A549 (cell line): ENCODE data around the gene DRC3. TPM values are rescaled to one million over a fixed set of nuclear protein-coding genes. Genes with fewer than 3 reads are reported as not detected.
A peak's percentile ranks its signal among the peaks of the same experiment; 100 is the strongest.

Source experiments
- ATAC-seq, 2 experiments: fragments of 200-7000 bp in 1 of 2; fragments of >200 bp in 1 of 2; cut with Nextera tagmentation in 1 of 2; cut with Tn5 transposase in 1 of 2; 3 replicates each; pipeline versions ENCODE4 v1.8.0 to v1.9.1; 2018 to 2020; ENCODE audit warnings: mild to moderate bottlenecking in 1 of 2, moderate library complexity in 1 of 2
- CTCF ChIA-PET: fragments of 300-600 bp; sonication (Branson Sonifier 250); formaldehyde crosslinking; extraction: SDS; loops from one replicate; lab custom pipeline; 2021; ENCODE audit warnings: antibody characterized with exemption, inconsistent platforms; lab: Yijun Ruan, JAX
- POLR2A ChIA-PET: fragments of 350-600 bp; formaldehyde crosslinking; extraction: SDS; loops from one replicate; lab custom pipeline; 2021; ENCODE audit warnings: antibody characterized with exemption, inconsistent platforms; lab: Yijun Ruan, JAX
- DNase-seq, 2 experiments: peaks; one replicate each; pipeline versions ENCODE4 v3.0.0 to v3.0.0-alpha.2; 2011 to 2016; ENCODE audit warnings: low read depth in 1 of 2, low spot score in 1 of 2
- FAIRE-seq: peaks from 2 replicates; lab custom pipeline; 2011; peaks lifted over from hg19 to GRCh38; lab: Jason Lieb, UNC
- H3K27ac ChIP-seq, 2 experiments: fragments of >200 bp; sonication (Bioruptor Twin); formaldehyde crosslinking; 3 replicates each; pipeline ENCODE4 v1.5.1; 2016 to 2017
- H3K4me1 ChIP-seq: fragments of >200 bp; sonication (Bioruptor Twin); formaldehyde crosslinking; 3 replicates; pipeline ENCODE4 v1.6.1; 2016
- H3K4me2 ChIP-seq: fragments of >200 bp; sonication (Bioruptor Twin); formaldehyde crosslinking; 3 replicates; pipeline ENCODE4 v1.6.1; 2016
- H3K4me3 ChIP-seq: fragments of >200 bp; sonication (Bioruptor Twin); formaldehyde crosslinking; 3 replicates; pipeline ENCODE4 v1.5.1; 2016
- H3K9me3 ChIP-seq: fragments of >200 bp; sonication (Bioruptor Twin); formaldehyde crosslinking; 3 replicates; pipeline ENCODE4 v1.6.1; 2016
- BHLHE40 ChIP-seq: IDR thresholded peaks from 2 replicates; pipeline ENCODE4 v1.6.1; 2012; ENCODE audit warnings: low read depth, low read length, inconsistent platforms
- CHD2 ChIP-seq: fragments of 150-350 bp; IDR thresholded peaks from 2 replicates; pipeline ENCODE4 v1.6.1; 2014; ENCODE audit warnings: low read length; ENCODE audit not compliant: partially characterized antibody
- CTCF ChIP-seq: fragments of >200 bp; sonication (Bioruptor Twin); formaldehyde crosslinking; IDR thresholded peaks from 3 replicates; pipeline ENCODE4 v1.5.1; 2016
- EHMT2 ChIP-seq: fragments of 200-600 bp; sonication (generic); IDR thresholded peaks from 2 replicates; pipeline ENCODE4 v1.6.1; 2016; ENCODE audit warnings: antibody characterized with exemption, low read depth, mild to moderate bottlenecking, moderate library complexity
- ELK1 ChIP-seq: fragments of 150-350 bp; IDR thresholded peaks from 2 replicates; pipeline ENCODE4 v1.6.1; 2014; ENCODE audit warnings: low read depth, mild to moderate bottlenecking, low read length
- FOSB ChIP-seq: fragments of 250-450 bp; sonication (Bioruptor Pico); IDR thresholded peaks from 2 replicates; pipeline ENCODE4 v1.5.0; 2020; ENCODE audit warnings: mild to moderate bottlenecking, moderate library complexity
- FOXS1 ChIP-seq: fragments of 250-450 bp; sonication (Bioruptor Pico); IDR thresholded peaks from 2 replicates; pipeline ENCODE4 v1.5.0; 2020; ENCODE audit warnings: mild to moderate bottlenecking, moderate library complexity
- HEYL ChIP-seq: fragments of 250-450 bp; sonication (Bioruptor Pico); IDR thresholded peaks from 2 replicates; pipeline ENCODE4 v1.8.0; 2021; ENCODE audit warnings: mild to moderate bottlenecking, moderate library complexity
- KDM5A ChIP-seq: fragments of 200-600 bp; sonication (generic); IDR thresholded peaks from 2 replicates; pipeline ENCODE4 v1.6.1; 2016; ENCODE audit warnings: antibody characterized with exemption, mild to moderate bottlenecking
- MAFK ChIP-seq: fragments of 450-650 bp; IDR thresholded peaks from 2 replicates; pipeline ENCODE4 v1.6.1; 2014; ENCODE audit not compliant: partially characterized antibody
- MAX ChIP-seq: IDR thresholded peaks from 2 replicates; pipeline ENCODE4 v1.6.1; 2012
- MYC ChIP-seq: IDR thresholded peaks from 2 replicates; pipeline ENCODE4 v1.6.1; 2012; ENCODE audit warnings: mild to moderate bottlenecking, inconsistent platforms, low read length, improper control_type of control experiment, borderline replicate concordance
- NPAS2 ChIP-seq: fragments of 250-450 bp; sonication (Bioruptor Pico); IDR thresholded peaks from 2 replicates; pipeline ENCODE4 v1.8.0; 2022; ENCODE audit warnings: mild to moderate bottlenecking, moderate library complexity, borderline replicate concordance
- PBX3 ChIP-seq: IDR thresholded peaks from 2 replicates; pipeline ENCODE4 v1.6.1; 2012
- PHF8 ChIP-seq: fragments of 200-600 bp; sonication (generic); IDR thresholded peaks from 2 replicates; pipeline ENCODE4 v1.6.1; 2016; ENCODE audit warnings: low read depth, mild to moderate bottlenecking, antibody characterized with exemption, moderate library complexity, borderline replicate concordance
- RAD21 ChIP-seq, 2 experiments: fragments of >200 bp in 1 of 2; sonication (Bioruptor Twin) in 1 of 2; formaldehyde crosslinking in 1 of 2; IDR thresholded peaks in 1 of 2; conservative IDR thresholded peaks in 1 of 2; 2 replicates in 1 of 2; 3 replicates in 1 of 2; pipeline ENCODE4 v1.6.1; 2012 to 2018; ENCODE audit warnings: inconsistent platforms in 1 of 2
- SREBF2 ChIP-seq: fragments of 450-650 bp; IDR thresholded peaks from 2 replicates; pipeline ENCODE4 v1.6.1; 2014; ENCODE audit warnings: mild to moderate bottlenecking, moderate library complexity
- USF2 ChIP-seq: fragments of 450-650 bp; IDR thresholded peaks from 2 replicates; pipeline ENCODE4 v1.6.1; 2014; ENCODE audit warnings: antibody characterized with exemption
- ZNF302 ChIP-seq: fragments of 250-450 bp; sonication (Bioruptor Pico); IDR thresholded peaks from 2 replicates; pipeline ENCODE4 v1.9.0; 2021; ENCODE audit warnings: inconsistent platforms, mild to moderate bottlenecking, moderate library complexity
- WGBS: methylation state at CpG from one replicate; pipeline ENCODE4 v1.1.6; 2017; ENCODE audit errors: missing lambda C conversion rate; 5-methylcytosine and 5-hydroxymethylcytosine counted together
- polyA plus RNA-seq, 4 experiments: library from polyadenylated mRNA; depleted of rRNA in 3 of 4; stranded (reverse); fragments of >200 nt; fragmentation: RNase III in 1 of 4; extraction: RNeasy Plus Mini Kit Qiagen cat#74134 plus additional on column Dnase treatment in 1 of 4; gene quantifications; 2 replicates in 3 of 4; 3 replicates in 1 of 4; pipeline ENCODE4 v1.2.3, GENCODE V29; 2011 to 2017

DRC3 gene
- polyA plus RNA-seq, 2 of the 4 experiments (the other 2 are of a cell fraction) = 2.9 to 3.1 TPM

- TF ChIP-seq USF2 = no peak
- TF ChIP-seq EHMT2 = no peak
These were observed 13.7 kb upstream of the DRC3 start (continued) for GRCh38 chr17:17958982-17959381.

GRCh38 chr17:17959520-17960361 lies 12.9 kb upstream of the DRC3 start:
- H3K4me1 ChIP-seq = peaks cover 39% of the 10 kb centered on the region
- ATAC-seq (peak; percentile 9 to 21; a peak in 4 of 6 replicates), FAIRE-seq (peak; percentile 83), DNase-seq (peak; percentile 33 to 56)
- ChIA-PET POLR2A (interaction anchor here (0.6 to 2.9 kb wide), 4 partner anchors 13 to 119 kb away, joined by 4 to 20 read pairs (median 4); partner anchors contain the start of genes DRC3 and TOM1L2), CTCF (interaction anchor here (0.6 to 6.2 kb wide), 10 partner anchors 11 to 147 kb away, joined by 3 to 51 read pairs (median 4); partner anchors contain the start of genes DRC3 and TOM1L2)
- H3K27ac ChIP-seq = peak overlapping the region; percentile 74 to 83
- peak overlapping the region; percentile 81 for H3K4me2 ChIP-seq
- TF ChIP-seq USF2 = no peak
- peak; percentile 40 for TF ChIP-seq SREBF2
- TF ChIP-seq RAD21 (conservative IDR thresholded peaks at IDR 0.05 in 1 of 2, IDR thresholded peaks at IDR 0.05 in 1 of 2) = 0 out of 5 replicates have a peak, but pooled peaks of 1 of the 2 experiments have one; percentile 1
- 0 out of 2 replicates have a peak, but pooled peaks have one; percentile 13 for TF ChIP-seq HEYL (CRISPR knock-in tag)
- peak; percentile 33; the same call in 1 of the 2 replicates for TF ChIP-seq MAX
- H3K9me3 ChIP-seq = no peaks in the 10 kb centered on the region
- 24% methylated on average over 7 of the region's 7 CpGs for WGBS
- peak overlapping the region; percentile 20; the same call in 2 of the 3 replicates for H3K4me3 ChIP-seq

- no peak for FAIRE-seq
- peaks cover 39% of the 10 kb centered on the region for H3K4me1 ChIP-seq
- no peak for ATAC-seq
- POLR2A ChIA-PET = interaction anchor here (0.6 to 2.9 kb wide), 3 partner anchors 12 to 41 kb away, joined by 4 to 20 read pairs (median 4); partner anchors contain the start of genes DRC3 and TOM1L2
- no peak overlapping the region for H3K4me3 ChIP-seq
- CTCF ChIA-PET = interaction anchor here (0.9 to 6.2 kb wide), 6 partner anchors 10 to 148 kb away, joined by 3 to 51 read pairs (median 4); partner anchors contain the start of genes DRC3 and TOM1L2
- 84% methylated on average over 5 of the region's 5 CpGs for WGBS
- H3K4me2 ChIP-seq = peak overlapping the region; percentile 81
- TF ChIP-seq FOSB (CRISPR knock-in tag) (no peak), FOXS1 (CRISPR knock-in tag) (no peak), ELK1 (no peak)
- H3K9me3 ChIP-seq = no peaks in the 10 kb centered on the region
- no peak for DNase-seq
- peak overlapping the region; percentile 74 to 83 for H3K27ac ChIP-seq
These were observed 12.1 kb upstream of the DRC3 start for GRCh38 chr17:17960500-17961030.

- H3K4me3 ChIP-seq = no peak overlapping the region
- no peak for FAIRE-seq
- no peak for ATAC-seq
- H3K27ac ChIP-seq = no peak overlapping the region
- no peak overlapping the region for H3K4me2 ChIP-seq
- no peaks in the 10 kb centered on the region for H3K9me3 ChIP-seq
- no peak for DNase-seq
- ChIA-PET POLR2A (no interaction called here), CTCF (interaction anchor here (0.8 kb wide), 1 partner anchor 10 kb away, joined by 3 read pairs; the partner anchor contains the start of genes DRC3 and TOM1L2)
- WGBS = 77% methylated on average over 4 of the region's 4 CpGs
- H3K4me1 ChIP-seq = peaks cover 29% of the 10 kb centered on the region
- TF ChIP-seq PHF8 (no peak), CHD2 (no peak), PBX3 (no peak), ELK1 (no peak), ZNF302 (CRISPR knock-in tag) (no peak), BHLHE40 (no peak), NPAS2 (CRISPR knock-in tag) (no peak), KDM5A (no peak), CTCF (no peak), MYC (no peak), MAFK (no peak)
These were observed 9.6 kb upstream of the DRC3 start for GRCh38 chr17:17963066-17963465.
